Dendritic cell treated with granulocyte-macrophage colony-stimulating factor and Interleukin-4, amounts not matched to agents 40 ng/mL and 50 ng/mL, for 4 days (primary cell): ENCODE measurements around the gene CETP.
"Not testable (repeated sequence)": the region's sequence is repeated elsewhere in the genome, so short reads cannot be mapped to it uniquely, and the experiment has no call there.

Source experiments
- H3K27ac Mint-ChIP-seq: one replicate; pipeline ENCODE4 v1.8.0; 2022; ENCODE audit warnings: mild to moderate bottlenecking, mixed read lengths
- H3K27me3 Mint-ChIP-seq: one replicate; pipeline ENCODE4 v1.8.0; 2022; ENCODE audit warnings: mild to moderate bottlenecking, mixed read lengths
- H3K36me3 Mint-ChIP-seq: one replicate; pipeline ENCODE4 v1.8.0; 2022; ENCODE audit warnings: low read depth, mixed read lengths
- H3K4me1 Mint-ChIP-seq: one replicate; pipeline ENCODE4 v1.8.0; 2022; ENCODE audit warnings: low read depth, mixed read lengths
- H3K4me3 Mint-ChIP-seq: one replicate; pipeline ENCODE4 v1.8.0; 2022; ENCODE audit warnings: mild to moderate bottlenecking, moderate library complexity, mixed read lengths
- H3K9me3 Mint-ChIP-seq: one replicate; pipeline ENCODE4 v1.8.0; 2022; ENCODE audit warnings: mixed read lengths
- intact Hi-C: fragments of 100-400 bp; cut with micrococcal nuclease; formaldehyde crosslinking; loops from one replicate; pipeline ENCODE4 v1.15.0; 2022

Gene CETP

DNA sequence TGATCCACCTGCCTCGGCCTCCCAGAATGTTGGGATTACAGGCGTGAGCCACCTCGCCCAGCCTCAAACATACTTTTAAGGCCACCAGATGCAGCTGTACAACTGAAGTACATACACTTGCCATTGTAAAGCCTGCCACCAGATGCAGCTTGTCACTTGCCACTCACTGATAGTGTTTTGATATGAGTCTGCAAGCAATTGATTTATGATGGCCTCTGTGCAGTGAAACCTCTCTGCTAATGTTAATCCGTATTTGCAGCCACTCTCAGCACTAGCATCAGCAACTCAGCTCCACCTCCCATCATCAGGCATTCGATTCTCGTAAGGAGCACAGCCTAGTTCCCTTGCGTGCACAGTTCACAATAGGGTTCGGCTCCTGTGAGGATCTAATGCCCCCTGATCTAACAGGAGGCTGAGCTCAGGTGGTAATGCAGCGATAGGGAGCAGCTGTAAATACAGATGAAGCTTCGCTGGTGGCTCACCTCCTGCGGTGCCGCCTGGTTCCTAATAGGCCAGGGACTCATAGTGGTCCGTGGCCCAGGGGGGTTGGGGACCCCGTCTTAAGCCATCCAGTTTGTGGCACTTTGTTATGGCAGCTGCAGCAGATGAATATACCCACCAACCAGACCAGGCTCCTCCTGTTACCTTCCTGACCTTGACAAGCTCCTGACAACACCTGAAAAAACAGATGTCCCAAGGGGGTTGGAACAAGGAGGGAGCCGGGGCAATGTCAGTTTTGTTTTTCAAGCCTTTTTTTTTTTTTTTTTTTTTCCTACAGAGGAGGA, 31.1 kb upstream of the CETP start:
- Mint-ChIP-seq H3K9me3 (no peaks in the 10 kb centered on the region), H3K27ac (peak overlapping the region; percentile 100), H3K4me3 (peak overlapping the region; percentile 99), H3K27me3 (peaks cover 4% of the 10 kb centered on the region), H3K36me3 (peaks cover 31% of the 10 kb centered on the region), H3K4me1 (peaks cover 27% of the 10 kb centered on the region)
- intact Hi-C loops: loop anchor here (10.0 kb wide), 1 partner anchor 196 kb away; the partner anchor contains the start of gene NUP93

DNA sequence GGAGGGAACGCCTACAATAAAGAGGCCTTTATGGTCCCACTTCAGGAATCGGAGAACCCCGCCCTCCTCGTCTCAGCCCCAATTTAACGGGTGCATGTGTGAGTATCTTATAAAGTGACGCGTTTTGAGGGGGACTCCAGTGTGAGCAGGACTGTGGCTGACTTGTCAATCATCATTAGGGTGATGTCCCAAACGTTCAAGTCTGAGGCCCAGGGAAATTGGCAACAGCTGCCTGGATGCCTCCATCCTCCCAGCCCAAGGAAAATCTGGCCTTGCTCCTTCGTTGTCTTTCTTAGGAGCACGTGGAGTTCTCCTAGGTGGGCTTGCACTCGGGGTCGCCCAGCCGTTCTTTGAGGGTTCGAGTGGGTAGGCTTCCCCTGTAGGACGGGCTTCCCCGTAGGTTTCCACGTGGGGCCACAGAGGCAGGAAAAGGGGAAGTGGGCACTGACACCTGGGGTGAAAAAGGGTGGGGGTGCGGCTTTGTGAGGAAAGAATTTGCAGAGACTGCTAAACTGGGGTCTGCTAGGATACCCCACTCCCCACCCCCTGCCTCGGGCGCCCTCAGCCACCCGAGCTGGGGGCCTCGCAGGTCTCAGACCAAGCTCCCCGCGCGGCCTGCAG, 30.4 kb upstream of the CETP start:
- peak overlapping the region; percentile 99 for H3K4me3 Mint-ChIP-seq
- peaks cover 2% of the 10 kb centered on the region for H3K27me3 Mint-ChIP-seq
- intact Hi-C loops: loop anchor here (10.0 kb wide), 1 partner anchor 197 kb away; the partner anchor contains the start of gene NUP93
- H3K4me1 Mint-ChIP-seq: peaks cover 27% of the 10 kb centered on the region
- peaks cover 38% of the 10 kb centered on the region for H3K36me3 Mint-ChIP-seq
- peak overlapping the region; percentile 100 for H3K27ac Mint-ChIP-seq
- no peaks in the 10 kb centered on the region for H3K9me3 Mint-ChIP-seq

DNA sequence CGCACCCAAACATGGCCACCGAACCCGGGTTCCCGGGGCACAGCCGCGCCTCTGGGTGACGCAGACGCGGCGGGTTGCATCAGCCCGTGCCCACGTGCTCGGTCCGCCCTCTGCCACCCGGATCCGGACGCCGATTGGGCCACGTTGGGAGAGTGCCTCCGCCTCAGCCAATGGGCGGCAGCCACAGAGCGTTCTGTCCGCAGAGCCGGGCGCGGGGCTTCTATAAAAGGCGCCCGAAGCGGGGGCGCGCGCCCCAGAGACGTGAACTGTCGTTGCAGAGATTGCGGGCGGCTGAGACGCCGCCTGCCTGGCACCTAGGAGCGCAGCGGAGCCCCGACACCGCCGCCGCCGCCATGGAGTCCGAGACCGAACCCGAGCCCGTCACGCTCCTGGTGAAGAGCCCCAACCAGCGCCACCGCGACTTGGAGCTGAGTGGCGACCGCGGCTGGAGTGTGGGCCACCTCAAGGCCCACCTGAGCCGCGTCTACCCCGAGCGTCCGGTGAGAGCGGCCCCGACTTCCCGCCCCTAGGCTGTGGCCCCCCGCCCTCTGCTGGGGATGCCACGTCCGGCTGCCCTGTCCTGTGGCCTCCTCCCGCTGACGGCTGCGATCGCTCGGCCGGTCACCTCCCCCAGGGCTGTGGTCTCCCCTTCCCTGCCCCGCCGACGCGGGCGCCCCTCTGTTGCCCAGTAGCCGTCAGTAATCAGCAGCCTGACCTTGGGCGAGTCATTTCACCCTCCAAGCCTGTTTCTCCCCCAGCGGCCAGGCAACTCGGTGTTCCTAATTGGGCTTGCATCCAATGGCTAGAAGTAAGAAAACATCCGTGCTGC, 29.6 kb upstream of the CETP start, which contains the start of gene HERPUD1:
Gene HERPUD1, plus strand, starts transcription at position 251 of the 829 bp plus-strand sequence. Its CDS starts 103 bp downstream, at position 354.
- intact Hi-C loops: loop anchor here (1.0 to 10.0 kb wide), 3 partner anchors 21 to 197 kb away; partner anchors contain the start of gene NUP93
- Mint-ChIP-seq H3K4me1 (peaks cover 27% of the 10 kb centered on the region), H3K36me3 (peaks cover 46% of the 10 kb centered on the region), H3K27me3 (no peaks in the 10 kb centered on the region), H3K27ac (peak within 1 kb of the TSS; percentile 100), H3K9me3 (no peaks in the 10 kb centered on the region), H3K4me3 (peak within 1 kb of the TSS; percentile 99)

DNA sequence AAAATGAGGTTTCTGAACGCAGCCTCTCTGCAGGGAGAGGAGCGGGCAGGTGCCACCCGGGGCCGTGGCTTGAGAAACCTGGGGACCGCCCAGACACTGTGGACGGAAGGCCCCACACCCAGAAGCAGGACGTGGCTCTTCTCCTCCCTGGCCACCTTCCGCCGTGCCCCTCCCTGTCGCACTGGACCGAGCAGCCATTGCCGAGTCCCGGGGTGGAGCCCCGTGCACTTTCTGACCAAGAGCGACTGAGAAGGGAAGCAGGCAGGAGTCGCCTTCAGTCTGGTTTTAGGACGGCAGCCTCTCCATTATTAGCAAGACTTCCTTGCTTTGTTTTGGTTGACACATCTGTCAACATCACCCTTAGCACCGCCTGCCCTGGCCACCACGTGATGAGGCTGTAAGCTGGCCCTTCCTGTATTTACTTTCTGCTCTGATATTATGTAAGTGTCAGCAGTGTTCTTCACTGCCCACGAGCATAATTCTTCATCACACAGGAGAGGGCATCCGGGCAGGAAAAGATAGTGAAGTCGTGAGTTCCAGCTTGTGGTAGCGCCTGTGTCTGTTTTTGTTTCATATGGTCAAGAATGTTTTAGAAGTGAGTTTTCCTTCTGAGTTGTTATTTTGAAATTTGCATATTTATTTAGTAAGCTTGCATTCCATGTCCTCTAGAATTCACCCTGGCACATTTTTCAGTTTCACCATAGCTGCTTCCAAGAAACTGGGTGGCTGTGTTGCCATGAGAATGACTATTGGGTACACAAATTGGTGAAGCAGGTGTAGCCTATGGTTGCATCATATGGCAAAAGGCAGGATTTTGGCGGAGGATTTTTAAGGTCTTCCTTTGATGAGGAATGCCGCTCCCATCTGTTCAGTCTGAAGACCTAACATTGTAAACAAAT, 28.8 kb upstream of the CETP start:
- H3K36me3 Mint-ChIP-seq: peaks cover 54% of the 10 kb centered on the region
- H3K4me1 Mint-ChIP-seq: peaks cover 27% of the 10 kb centered on the region
- H3K27me3 Mint-ChIP-seq: no peaks in the 10 kb centered on the region
- H3K27ac Mint-ChIP-seq: peak overlapping the region; percentile 100
- no peaks in the 10 kb centered on the region for H3K9me3 Mint-ChIP-seq
- H3K4me3 Mint-ChIP-seq: peak overlapping the region; percentile 99
- intact Hi-C loops: loop anchor here (1.0 to 10.0 kb wide), 3 partner anchors 22 to 198 kb away; partner anchors contain the start of gene NUP93

DNA sequence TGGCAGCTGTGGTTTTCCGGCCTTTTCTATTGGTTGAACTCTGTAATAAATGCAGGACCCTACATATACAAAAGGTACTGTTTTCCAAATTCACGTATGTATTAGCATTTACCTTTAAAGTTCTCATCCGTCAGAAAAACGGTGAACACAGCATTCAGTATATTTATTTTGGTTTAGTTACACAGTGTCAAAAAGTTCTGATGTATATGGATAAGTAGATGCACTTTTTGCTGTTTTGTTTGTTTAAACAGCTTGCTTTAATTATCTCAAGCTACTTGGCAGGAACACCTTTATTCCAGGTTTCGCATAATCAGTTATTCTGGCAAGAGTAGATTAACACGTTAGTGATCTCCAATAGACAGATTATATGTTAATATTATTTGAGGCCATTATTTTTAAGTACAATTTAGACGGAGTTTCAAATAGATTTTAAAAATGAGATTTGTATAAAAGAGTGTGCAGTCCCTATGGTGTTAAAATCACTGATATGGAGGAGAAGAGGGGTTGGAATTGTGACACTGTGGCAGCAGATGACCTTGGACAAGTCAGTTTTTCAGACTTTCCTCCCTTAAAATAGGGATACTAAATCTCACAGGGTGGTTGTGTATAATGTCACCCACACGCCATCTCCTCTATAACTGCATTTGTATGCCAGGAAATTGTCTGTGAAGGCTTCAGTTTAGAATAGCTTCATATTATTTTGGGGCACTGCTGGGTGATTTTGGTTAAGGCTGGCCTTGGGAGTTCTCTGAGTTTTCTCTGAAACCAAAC, 27.7 kb upstream of the CETP start:
- Mint-ChIP-seq H3K9me3 (no peaks in the 10 kb centered on the region), H3K4me3 (peak overlapping the region; percentile 99), H3K27ac (no peak overlapping the region), H3K36me3 (peaks cover 65% of the 10 kb centered on the region), H3K4me1 (peaks cover 37% of the 10 kb centered on the region), H3K27me3 (no peaks in the 10 kb centered on the region)
- intact Hi-C loops: loop anchor here (10.0 kb wide), 1 partner anchor 199 kb away; the partner anchor contains the start of gene NUP93

DNA sequence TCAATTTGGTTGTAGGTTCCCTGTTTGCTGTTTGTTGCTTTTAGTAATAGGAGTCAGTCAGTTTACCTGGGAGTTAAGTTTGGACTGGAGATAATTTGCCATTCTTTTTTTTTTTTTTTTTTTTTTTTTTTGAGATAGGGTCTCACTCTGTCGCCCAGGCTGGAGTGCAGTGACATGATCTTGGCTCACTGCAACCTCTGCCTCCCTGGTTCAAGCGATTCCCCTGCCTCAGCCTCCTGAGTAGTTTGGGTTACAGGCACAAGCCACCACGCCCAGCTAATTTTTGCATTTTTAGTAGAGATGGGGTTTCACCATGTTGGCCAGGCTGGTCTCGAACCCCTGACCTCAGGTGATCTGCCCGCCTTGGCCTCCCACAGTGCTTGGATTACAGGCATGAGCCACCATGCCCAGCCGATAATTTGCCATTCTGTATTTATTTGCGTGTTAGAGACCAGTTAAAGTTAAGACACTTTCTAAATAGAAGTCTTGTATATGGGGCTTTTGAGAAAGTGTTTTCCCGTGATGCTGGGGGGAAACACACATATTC, 27.1 kb upstream of the CETP start:
- Mint-ChIP-seq H3K36me3 (peaks cover 71% of the 10 kb centered on the region), H3K4me1 (peaks cover 41% of the 10 kb centered on the region), H3K4me3 (peak overlapping the region; percentile 40)
- intact Hi-C loops: loop anchor here (10.0 kb wide), 1 partner anchor 200 kb away; the partner anchor contains the start of gene NUP93
- not testable (repeated sequence) for H3K9me3 Mint-ChIP-seq, H3K27ac Mint-ChIP-seq, H3K27me3 Mint-ChIP-seq

DNA sequence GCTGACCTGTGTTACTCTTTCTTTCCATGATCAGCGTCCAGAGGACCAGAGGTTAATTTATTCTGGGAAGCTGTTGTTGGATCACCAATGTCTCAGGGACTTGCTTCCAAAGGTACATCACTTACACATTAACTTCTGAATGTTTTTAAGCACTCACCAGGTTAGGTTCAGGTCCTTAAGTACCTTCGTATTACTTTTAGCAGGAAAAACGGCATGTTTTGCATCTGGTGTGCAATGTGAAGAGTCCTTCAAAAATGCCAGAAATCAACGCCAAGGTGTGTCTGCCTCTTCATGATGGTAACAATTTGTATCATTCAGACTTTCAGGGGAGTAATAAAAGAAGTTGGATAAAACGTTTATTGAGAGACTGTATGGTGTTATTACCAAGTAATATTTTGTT, 26.5 kb upstream of the CETP start:
- intact Hi-C loops: loop anchor here (10.0 kb wide), 1 partner anchor 200 kb away; the partner anchor contains the start of gene NUP93
- Mint-ChIP-seq H3K4me3 (no peak overlapping the region), H3K27ac (no peak overlapping the region), H3K27me3 (no peaks in the 10 kb centered on the region), H3K9me3 (no peaks in the 10 kb centered on the region), H3K36me3 (peaks cover 77% of the 10 kb centered on the region), H3K4me1 (peaks cover 41% of the 10 kb centered on the region)

DNA sequence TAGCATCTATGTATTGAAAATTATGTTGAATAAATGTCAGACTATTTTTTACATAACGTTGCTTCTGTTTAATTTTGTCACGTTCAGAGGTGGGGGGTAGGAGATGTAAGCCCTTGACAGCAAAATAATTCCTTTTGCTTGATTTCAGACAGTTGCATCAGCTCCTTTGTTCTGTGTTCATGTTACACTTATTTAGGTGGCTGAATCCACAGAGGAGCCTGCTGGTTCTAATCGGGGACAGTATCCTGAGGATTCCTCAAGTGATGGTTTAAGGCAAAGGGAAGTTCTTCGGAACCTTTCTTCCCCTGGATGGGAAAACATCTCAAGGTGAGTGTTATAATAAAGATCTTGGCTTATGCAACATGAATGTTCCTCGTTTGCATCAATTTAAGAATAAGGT, 25.3 kb upstream of the CETP start:
- H3K9me3 Mint-ChIP-seq: no peaks in the 10 kb centered on the region
- H3K36me3 Mint-ChIP-seq: peaks cover 89% of the 10 kb centered on the region
- intact Hi-C loops: loop anchor here (10.0 kb wide), 1 partner anchor 202 kb away; the partner anchor contains the start of gene NUP93
- H3K4me1 Mint-ChIP-seq: peaks cover 37% of the 10 kb centered on the region
- no peak overlapping the region for H3K27ac Mint-ChIP-seq
- no peak overlapping the region for H3K4me3 Mint-ChIP-seq
- H3K27me3 Mint-ChIP-seq: no peaks in the 10 kb centered on the region

DNA sequence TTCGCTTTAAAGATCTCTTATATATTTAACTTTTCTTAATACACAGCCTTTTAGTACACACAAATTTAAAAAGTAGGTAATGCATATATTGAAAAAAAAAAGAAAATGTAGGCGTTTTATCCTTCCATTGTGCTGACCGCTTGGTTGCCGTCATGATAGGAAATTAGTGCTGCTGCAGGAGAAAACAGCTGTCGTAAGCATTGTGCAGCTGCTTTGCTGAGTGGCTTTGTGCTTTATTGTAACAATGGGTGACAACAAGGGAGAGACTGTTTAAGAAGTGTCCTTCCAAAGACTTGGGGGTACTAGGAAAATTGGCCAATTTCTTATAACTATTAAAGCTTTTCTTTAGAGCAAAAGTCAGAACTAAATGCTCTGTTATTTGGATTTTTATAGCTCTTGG, 24.8 kb upstream of the CETP start:
- H3K4me3 Mint-ChIP-seq: no peak overlapping the region
- no peak overlapping the region for H3K27ac Mint-ChIP-seq
- H3K36me3 Mint-ChIP-seq: peaks cover 92% of the 10 kb centered on the region
- intact Hi-C loops: loop anchor here (10.0 kb wide), 1 partner anchor 202 kb away; the partner anchor contains the start of gene NUP93
- peaks cover 37% of the 10 kb centered on the region for H3K4me1 Mint-ChIP-seq
- no peaks in the 10 kb centered on the region for H3K27me3 Mint-ChIP-seq
- H3K9me3 Mint-ChIP-seq: no peaks in the 10 kb centered on the region

DNA sequence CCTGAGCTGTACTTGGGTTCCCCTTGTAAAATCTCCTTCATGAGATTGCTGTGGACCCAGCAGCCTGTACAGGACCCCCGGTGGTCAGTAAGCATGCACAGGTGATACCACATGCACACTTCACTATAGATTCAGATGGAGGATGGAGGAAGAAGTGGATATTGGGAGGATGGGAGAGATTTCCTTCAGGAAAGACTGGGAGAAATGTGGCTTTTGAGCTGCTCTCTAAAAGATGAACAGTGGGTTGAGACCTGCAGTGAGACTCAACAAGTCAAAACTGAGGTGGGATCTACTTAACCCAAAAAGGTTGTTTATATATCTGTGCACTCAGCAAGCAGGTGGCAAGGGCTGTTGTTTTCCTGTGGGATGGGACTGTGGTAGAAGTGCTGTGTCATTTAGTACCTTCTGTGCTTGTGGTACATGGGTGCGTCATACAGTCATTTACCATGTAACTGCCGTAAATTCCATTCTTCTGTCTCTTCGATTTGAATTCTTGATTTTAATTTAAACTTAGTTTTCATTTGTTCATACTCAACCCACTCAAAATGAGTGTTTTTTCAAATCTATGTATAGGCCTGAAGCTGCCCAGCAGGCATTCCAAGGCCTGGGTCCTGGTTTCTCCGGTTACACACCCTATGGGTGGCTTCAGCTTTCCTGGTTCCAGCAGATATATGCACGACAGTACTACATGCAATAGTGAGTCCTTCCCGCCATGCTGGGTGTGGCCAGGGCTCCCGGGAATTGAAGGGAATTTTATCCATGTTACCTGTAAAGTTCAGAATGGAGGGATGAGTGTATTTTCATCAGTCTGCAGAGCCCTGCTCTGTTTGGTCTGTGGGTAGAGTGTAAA, 22.9 kb upstream of the CETP start:
- Mint-ChIP-seq H3K9me3 (no peaks in the 10 kb centered on the region), H3K4me1 (peaks cover 36% of the 10 kb centered on the region), H3K36me3 (peaks cover 97% of the 10 kb centered on the region), H3K27me3 (no peaks in the 10 kb centered on the region), H3K4me3 (no peak overlapping the region), H3K27ac (no peak overlapping the region)
- intact Hi-C loops: loop anchor here (10.0 kb wide), 1 partner anchor 204 kb away; the partner anchor contains the start of gene NUP93

DNA sequence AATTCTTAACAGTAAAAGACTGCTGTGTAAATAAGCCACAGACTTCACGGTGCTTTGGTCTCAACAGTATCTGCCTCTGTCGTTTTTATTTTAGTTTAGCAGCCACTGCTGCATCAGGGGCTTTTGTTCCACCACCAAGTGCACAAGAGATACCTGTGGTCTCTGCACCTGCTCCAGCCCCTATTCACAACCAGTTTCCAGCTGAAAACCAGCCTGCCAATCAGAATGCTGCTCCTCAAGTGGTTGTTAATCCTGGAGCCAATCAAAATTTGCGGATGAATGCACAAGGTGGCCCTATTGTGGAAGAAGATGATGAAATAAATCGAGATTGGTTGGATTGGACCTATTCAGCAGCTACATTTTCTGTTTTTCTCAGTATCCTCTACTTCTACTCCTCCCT, 21.9 kb upstream of the CETP start:
- Mint-ChIP-seq H3K27me3 (no peaks in the 10 kb centered on the region), H3K4me3 (no peak overlapping the region), H3K4me1 (peaks cover 28% of the 10 kb centered on the region), H3K36me3 (peaks cover 99% of the 10 kb centered on the region), H3K27ac (no peak overlapping the region), H3K9me3 (no peaks in the 10 kb centered on the region)
- intact Hi-C loops: loop anchor here (10.0 kb wide), 1 partner anchor 205 kb away; the partner anchor contains the start of gene NUP93
